Endothelial cell of umbilical vein (primary cell): ENCODE measurements around the gene SLC26A3. TPM values are rescaled to one million over a fixed set of nuclear protein-coding genes. Genes with fewer than 3 reads are reported as not detected.

Source experiments
- BruUV-seq: library from RNA; stranded (reverse); fragments of 400-500 nt; replicated peaks from 2 replicates; lab custom pipeline; 2021; lab: Mats Ljungman, UMichigan
- CTCF ChIA-PET: fragments of 300-600, 350-600 bp; sonication (Branson Sonifier 250); formaldehyde crosslinking; loops from one replicate; lab custom pipeline; 2021; ENCODE audit warnings: antibody characterized with exemption, inconsistent platforms; lab: Charles Lee
- POLR2A ChIA-PET: fragments of 300-600, 350-600 bp; sonication (Branson Sonifier 250); formaldehyde crosslinking; loops from one replicate; lab custom pipeline; 2021; ENCODE audit warnings: antibody characterized with exemption, inconsistent platforms; lab: Charles Lee
- DNase-seq: peaks from one replicate; pipeline ENCODE4 v3.0.0-alpha.2; 2011; ENCODE audit warnings: low read depth, low spot score
- FAIRE-seq: peaks from 2 replicates; lab custom pipeline; 2011; peaks lifted over from hg19 to GRCh38; lab: Jason Lieb, UNC
- H2AFZ ChIP-seq: 2 replicates; pipeline ENCODE4 v1.6.0; 2012; ENCODE audit warnings: low read depth, low read length, control low read depth, inconsistent platforms
- H3K27ac ChIP-seq: 2 replicates; pipeline ENCODE4 v1.5.1; 2011; ENCODE audit warnings: low read depth, mild to moderate bottlenecking, control low read depth, low read length, moderate library complexity; ENCODE audit not compliant: insufficient read depth
- H3K27me3 ChIP-seq, 2 experiments: 2 replicates each; pipeline versions ENCODE4 v1.6.0 to v1.6.1; 2011; ENCODE audit warnings: low read length in 2 of 2, mixed read lengths in 1 of 2; ENCODE audit not compliant: control insufficient read depth in 2 of 2, insufficient read depth in 2 of 2
- H3K36me3 ChIP-seq, 2 experiments: 2 replicates in 1 of 2; 3 replicates in 1 of 2; pipeline ENCODE4 v1.5.1; 2011; ENCODE audit warnings: low read length in 2 of 2, mild to moderate bottlenecking in 1 of 2, moderate library complexity in 1 of 2; ENCODE audit not compliant: control insufficient read depth in 2 of 2, insufficient read depth in 2 of 2; ENCODE audit errors: extremely low read depth in 1 of 2
- H3K4me1 ChIP-seq: 3 replicates; pipeline ENCODE4 v1.5.1; 2011; ENCODE audit warnings: mild to moderate bottlenecking, low read length; ENCODE audit not compliant: control insufficient read depth, insufficient read depth; ENCODE audit errors: extremely low read depth
- H3K4me2 ChIP-seq: 2 replicates; pipeline ENCODE4 v1.6.1; 2011; ENCODE audit warnings: low read length, control low read depth, mixed read lengths; ENCODE audit not compliant: insufficient read depth
- H3K4me3 ChIP-seq, 3 experiments: fragments of 200-600 bp in 1 of 3; sonication (generic), shearing (Covaris generic) in 1 of 3; replicated peaks in 1 of 3; 2 replicates each; pipeline ENCODE4 v1.5.1; 2011 to 2016; ENCODE audit warnings: control low read depth in 3 of 3, low read length in 3 of 3, mild to moderate bottlenecking in 2 of 3, inconsistent platforms in 1 of 3, low read depth in 1 of 3, moderate library complexity in 1 of 3; ENCODE audit not compliant: insufficient read depth in 1 of 3
- H3K79me2 ChIP-seq: 2 replicates; pipeline ENCODE4 v1.6.0; 2012; ENCODE audit warnings: low read length, inconsistent platforms; ENCODE audit not compliant: control insufficient read depth, insufficient read depth
- H3K9ac ChIP-seq: replicated peaks from 2 replicates; pipeline ENCODE3; 2011; ENCODE audit warnings: low read length, control low read depth; ENCODE audit not compliant: insufficient read depth; ENCODE audit errors: extremely low read depth
- H3K9me1 ChIP-seq: replicated peaks from 3 replicates; pipeline ENCODE4 v1.6.0; 2011; ENCODE audit warnings: mild to moderate bottlenecking, low read length; ENCODE audit not compliant: control insufficient read depth, insufficient read depth; ENCODE audit errors: extremely low read depth
- H3K9me3 ChIP-seq: replicated peaks from 2 replicates; pipeline ENCODE4 v1.5.1; 2012; ENCODE audit warnings: low read length, inconsistent platforms; ENCODE audit not compliant: control insufficient read depth, insufficient read depth
- H4K20me1 ChIP-seq: replicated peaks from 2 replicates; pipeline ENCODE3; 2011; ENCODE audit warnings: mild to moderate bottlenecking, low read length; ENCODE audit not compliant: control insufficient read depth, insufficient read depth; ENCODE audit errors: extremely low read depth
- CTCF ChIP-seq, 2 donors: IDR thresholded peaks; 1 replicate in 1 of 2; 2 replicates in 1 of 2; pipeline ENCODE4 v1.5.1; 2011; ENCODE audit warnings: low read length in 2 of 2, mild to moderate bottlenecking in 2 of 2, moderate library complexity in 2 of 2, control low read depth in 1 of 2, inconsistent platforms in 1 of 2, low read depth in 1 of 2; ENCODE audit not compliant: insufficient read depth in 1 of 2; ENCODE audit errors: extremely low read depth in 1 of 2
- EZH2 ChIP-seq: IDR thresholded peaks from 2 replicates; pipeline ENCODE4 v1.6.1; 2012; ENCODE audit warnings: borderline replicate concordance, low read depth, mild to moderate bottlenecking, moderate library complexity, low read length, inconsistent platforms; ENCODE audit not compliant: severe bottlenecking
- FOS ChIP-seq: IDR thresholded peaks from 2 replicates; pipeline ENCODE4 v1.6.1; 2011; ENCODE audit warnings: mild to moderate bottlenecking, low read length, moderate library complexity, borderline replicate concordance; ENCODE audit not compliant: insufficient read depth
- GATA2 ChIP-seq: IDR thresholded peaks from 2 replicates; pipeline ENCODE4 v1.7.0; 2011; ENCODE audit warnings: low read depth, mild to moderate bottlenecking, moderate library complexity, mixed read lengths, low read length; ENCODE audit not compliant: insufficient read length, insufficient read depth
- JUN ChIP-seq: IDR thresholded peaks from 2 replicates; pipeline ENCODE4 v1.6.1; 2011; ENCODE audit warnings: borderline replicate concordance, low read depth; ENCODE audit not compliant: insufficient read length, insufficient read depth
- MYC ChIP-seq: IDR thresholded peaks from one replicate; pipeline ENCODE4 v1.6.1; 2011; ENCODE audit warnings: mild to moderate bottlenecking, low read depth, low read length
- POLR2A ChIP-seq: IDR thresholded peaks from 2 replicates; pipeline ENCODE4 v1.6.1; 2012; ENCODE audit warnings: low read depth, mild to moderate bottlenecking, control low read depth, low read length
- POLR2AphosphoS5 ChIP-seq: IDR thresholded peaks from 2 replicates; pipeline ENCODE4 v1.6.1; 2012; ENCODE audit warnings: low read depth, mild to moderate bottlenecking, control low read depth, low read length, moderate library complexity; ENCODE audit not compliant: insufficient read depth
- dilution Hi-C: fragments of 300-500 bp; cut with MboI; formaldehyde crosslinking; loops from one replicate; pipeline ENCODE4 v1.15.0; 2019; ENCODE audit warnings: low sequenced_read_pairs; ENCODE audit not compliant: extremely low pct_ligation_motif_present
- intact Hi-C: fragments of 100-400 bp; cut with micrococcal nuclease; formaldehyde crosslinking; loops from one replicate; pipeline ENCODE4 v1.10.0; 2022
- polyA plus RNA-seq, 4 experiments: library from polyadenylated mRNA; depleted of rRNA in 3 of 4; stranded (reverse) in 3 of 4; unstranded in 1 of 4; fragments of >200 nt; gene quantifications; 2 replicates each; pipeline versions ENCODE4 v1.2.1 to v1.2.3, GENCODE V29; 2011 to 2012; ENCODE audit warnings: missing spikeins in 1 of 4
- total RNA-seq: library from RNA; stranded (reverse); gene quantifications from 2 replicates; pipeline ENCODE4 v1.2.3, GENCODE V29; 2021
- TF ChIP-seq, protein P1 (sequence below): IDR thresholded peaks from 2 replicates; pipeline ENCODE4 v1.6.1; 2011; ENCODE audit not compliant: insufficient read depth, insufficient read length

Gene SLC26A3
- total and polyA plus RNA-seq, 2 donors (not counting 3 experiments of a cell fraction or from before 2014, with no cell fraction given), result not detected

- CTCF ChIA-PET, result interaction anchor here (0.6 to 1.1 kb wide), 2 partner anchors 59 to 413 kb away, joined by 3 to 7 read pairs; no protein-coding TSS in a partner anchor
- no peaks in the 10 kb centered on the region for H4K20me1 ChIP-seq
- DNase-seq (no peak), FAIRE-seq (no peak)
- no peaks in the 10 kb centered on the region for H3K4me1 ChIP-seq
- H3K9me3 ChIP-seq, result no peaks in the 10 kb centered on the region
- H3K4me2 ChIP-seq, result no peak overlapping the region
- no TSS peak for BruUV-seq
- no peak overlapping the region for H3K4me3 ChIP-seq
- H3K9ac ChIP-seq, result no peak overlapping the region
- H3K9me1 ChIP-seq, result no peaks in the 10 kb centered on the region
- POLR2A ChIA-PET, result interaction anchor here (0.6 kb wide), 1 partner anchor 46 kb away, joined by 3 read pairs; no protein-coding TSS in a partner anchor
- no peak overlapping the region for H3K27ac ChIP-seq
- peaks cover 4 to 18% of the 10 kb centered on the region in 2 experiments for H3K27me3 ChIP-seq
- TF ChIP-seq CTCF (IDR thresholded peaks at IDR 0.05; ENCODE audit: extremely low read depth in 1 of 2, insufficient read depth in 1 of 2, low read depth in 1 of 2, low read length in 2 of 2) (no peak), POLR2AphosphoS5 (no peak), GATA2 (no peak), FOS (no peak), EZH2 (no peak), POLR2A (no peak), JUN (no peak), MYC (no peak)
- TF ChIP-seq, protein P1, sequence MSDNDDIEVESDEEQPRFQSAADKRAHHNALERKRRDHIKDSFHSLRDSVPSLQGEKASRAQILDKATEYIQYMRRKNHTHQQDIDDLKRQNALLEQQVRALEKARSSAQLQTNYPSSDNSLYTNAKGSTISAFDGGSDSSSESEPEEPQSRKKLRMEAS, result no peak
- H3K79me2 ChIP-seq, result no peaks in the 10 kb centered on the region
- intact Hi-C loops (no loop called here), dilution Hi-C loops (no loop called here)
- H3K36me3 ChIP-seq, result no peaks in the 10 kb centered on the region
- H2AFZ ChIP-seq, result no peak overlapping the region
Measured at GRCh38 chr7:107815254-107815882, 12.3 kb upstream of the SLC26A3 start.
